ENCODE data around the gene MAT1A. TPM values are rescaled to one million over a fixed set of nuclear protein-coding genes. Genes with fewer than 3 reads are reported as not detected.

MAT1A gene
- total RNA-seq, 1 experiment from 2014 or later: 2.1 TPM

DNA sequence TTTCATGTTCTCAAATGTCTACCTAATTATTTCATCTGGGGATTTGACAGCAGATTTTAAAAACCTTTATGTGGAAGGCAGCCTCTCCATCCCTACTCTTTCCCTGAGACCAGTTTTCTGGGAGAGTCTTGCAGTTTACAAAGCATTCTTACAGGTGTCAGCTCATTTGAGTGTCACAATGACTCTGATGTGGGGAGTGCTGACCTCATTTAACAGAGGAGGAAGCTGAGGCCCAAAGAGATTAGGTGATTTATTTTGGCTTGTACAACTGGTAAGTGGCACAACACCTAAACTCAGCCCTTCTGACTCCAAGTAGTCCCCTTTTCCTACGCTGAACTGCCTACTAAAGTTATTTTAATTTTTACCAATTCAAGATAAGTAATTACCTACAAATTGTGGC lies 33.3 kb upstream of the MAT1A start:
- Histone ChIP-seq H4K8ac (replicated peaks; ENCODE audit: insufficient read length, low read depth, low read length) (no peak overlapping the region), H3K23ac (ENCODE audit: insufficient read length, low read depth, low read length) (no peak overlapping the region), H3K56ac (ENCODE audit: insufficient read length, low read depth, low read length) (no peak overlapping the region), H2AFZ (ENCODE audit: low read length) (no peak overlapping the region), H2AK5ac (ENCODE audit: insufficient read length, low read length) (no peak overlapping the region), H3K9me3 (ENCODE audit: control insufficient read depth, low read depth, low read length) (no peaks in the 10 kb centered on the region), H4K91ac (ENCODE audit: insufficient read length, low read depth, low read length) (no peak overlapping the region), H3K27ac (ENCODE audit: insufficient read length, low read depth, low read length) (no peak overlapping the region), H2BK120ac (ENCODE audit: low read depth, low read length, poor library complexity, severe bottlenecking) (no peak overlapping the region), H2BK15ac (ENCODE audit: low read depth, low read length) (no peak overlapping the region), H3K18ac (ENCODE audit: insufficient read length, low read depth, low read length) (no peak overlapping the region), H3K14ac (ENCODE audit: insufficient read depth, low read length) (no peak overlapping the region), H3K4me2 (ENCODE audit: insufficient read depth, insufficient read length, low read length) (no peak overlapping the region), H3K4me1 (ENCODE audit: insufficient read depth, low read length) (no peaks in the 10 kb centered on the region; the same call in 1 of the 2 replicates), H4K20me1 (ENCODE audit: control insufficient read depth, insufficient read depth, insufficient read length) (no peaks in the 10 kb centered on the region), H3T11ph (ENCODE audit: low read length) (no peak overlapping the region), H4K5ac (ENCODE audit: insufficient read length, low read depth, low read length) (no peak overlapping the region), H3K23me2 (ENCODE audit: insufficient read length, low read depth, low read length, poor library complexity, severe bottlenecking) (no peaks in the 10 kb centered on the region), H3K27me3 (ENCODE audit: insufficient read depth, low read length) (no peaks in the 10 kb centered on the region), H2BK5ac (ENCODE audit: insufficient read length, low read length) (no peak overlapping the region), H3K79me1 (ENCODE audit: insufficient read depth, low read depth, low read length, poor library complexity, severe bottlenecking) (no peaks in the 10 kb centered on the region), H3K9ac (ENCODE audit: extremely low read depth, insufficient read length, low read length) (no peak overlapping the region), H2BK20ac (ENCODE audit: low read depth, low read length, poor library complexity, severe bottlenecking) (no peak overlapping the region), H3K4ac (ENCODE audit: low read depth, low read length) (no peak overlapping the region), H3K79me2 (ENCODE audit: insufficient read depth, low read length) (no peaks in the 10 kb centered on the region), H2BK12ac (ENCODE audit: insufficient read length, low read depth, low read length) (no peak overlapping the region)
- no peaks in the 10 kb centered on the region; a peak in 1 of 7 replicates for H3K36me3 Mint-ChIP-seq (ENCODE audit: insufficient read depth in 1 of 3, low read depth in 3 of 3)
- H3K4me3 Mint-ChIP-seq: no peak overlapping the region
- WGBS (ENCODE audit: extremely low coverage, insufficient read length, low lambda C conversion rate): no CpG with 5 or more reads among the region's 1 CpG
- TF ChIP-seq, protein P1, sequence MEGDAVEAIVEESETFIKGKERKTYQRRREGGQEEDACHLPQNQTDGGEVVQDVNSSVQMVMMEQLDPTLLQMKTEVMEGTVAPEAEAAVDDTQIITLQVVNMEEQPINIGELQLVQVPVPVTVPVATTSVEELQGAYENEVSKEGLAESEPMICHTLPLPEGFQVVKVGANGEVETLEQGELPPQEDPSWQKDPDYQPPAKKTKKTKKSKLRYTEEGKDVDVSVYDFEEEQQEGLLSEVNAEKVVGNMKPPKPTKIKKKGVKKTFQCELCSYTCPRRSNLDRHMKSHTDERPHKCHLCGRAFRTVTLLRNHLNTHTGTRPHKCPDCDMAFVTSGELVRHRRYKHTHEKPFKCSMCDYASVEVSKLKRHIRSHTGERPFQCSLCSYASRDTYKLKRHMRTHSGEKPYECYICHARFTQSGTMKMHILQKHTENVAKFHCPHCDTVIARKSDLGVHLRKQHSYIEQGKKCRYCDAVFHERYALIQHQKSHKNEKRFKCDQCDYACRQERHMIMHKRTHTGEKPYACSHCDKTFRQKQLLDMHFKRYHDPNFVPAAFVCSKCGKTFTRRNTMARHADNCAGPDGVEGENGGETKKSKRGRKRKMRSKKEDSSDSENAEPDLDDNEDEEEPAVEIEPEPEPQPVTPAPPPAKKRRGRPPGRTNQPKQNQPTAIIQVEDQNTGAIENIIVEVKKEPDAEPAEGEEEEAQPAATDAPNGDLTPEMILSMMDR (conservative IDR thresholded peaks at IDR 0.05): no peak
- DNase-seq: no peak
- H3K9me3 Mint-ChIP-seq: no peaks in the 10 kb centered on the region
- no peak overlapping the region for H3K27ac Mint-ChIP-seq
- H3K27me3 Mint-ChIP-seq (ENCODE audit: low read depth): 0 out of 2 replicates have a peak, but pooled peaks cover 2% of the 10 kb centered on the region
- peaks cover 6 to 12% of the 10 kb centered on the region in 2 experiments for H3K4me1 Mint-ChIP-seq

Measured in H9 (cell line).